Tibial nerve (tissue), 4 donors: ENCODE measurements around the gene PLD3. TPM values are rescaled to one million over a fixed set of nuclear protein-coding genes. Genes with fewer than 3 reads are reported as not detected.
A peak's percentile ranks its signal among the peaks of the same experiment; 100 is the strongest.

Experiments
- DNase-seq, 2 donors: peaks; one replicate each; pipeline ENCODE4 v3.0.0-alpha.2; 2019; ENCODE audit warnings: low spot score in 2 of 2
- H3K27ac ChIP-seq, 4 donors: fragments of 200-600 bp; sonication (generic) in 3 of 4; one replicate each; pipeline ENCODE4 v1.5.1; 2017 to 2019; ENCODE audit warnings: mild to moderate bottlenecking in 1 of 4
- H3K27me3 ChIP-seq, 2 donors: fragments of 200-600 bp; sonication (generic) in 1 of 2; one replicate each; pipeline versions ENCODE4 v1.5.1 to v1.6.0; 2017 to 2019
- H3K36me3 ChIP-seq, 3 donors: fragments of 200-600 bp; sonication (generic); one replicate each; pipeline ENCODE4 v1.5.1; 2018 to 2019
- H3K4me1 ChIP-seq, 4 donors: fragments of 200-600 bp; sonication (generic) in 3 of 4; one replicate each; pipeline ENCODE4 v1.5.1; 2017 to 2019
- H3K4me3 ChIP-seq, 4 donors: fragments of 200-600 bp; sonication (generic) in 3 of 4; one replicate each; pipeline ENCODE4 v1.5.1; 2017 to 2019; ENCODE audit warnings: mild to moderate bottlenecking in 1 of 4, moderate library complexity in 1 of 4
- H3K9me3 ChIP-seq, 4 donors: fragments of 200-600 bp; sonication (generic) in 3 of 4; one replicate each; pipeline ENCODE4 v1.5.1; 2017 to 2019
- EP300 ChIP-seq, 2 donors: sonication (generic); formaldehyde crosslinking; IDR thresholded peaks; one replicate each; pipeline ENCODE4 v1.6.1; 2017; ENCODE audit warnings: antibody characterized with exemption in 2 of 2, mild to moderate bottlenecking in 1 of 2
- POLR2A ChIP-seq, 2 donors: fragments of 450-650 bp; IDR thresholded peaks; one replicate each; pipeline ENCODE4 v1.6.1; 2017; ENCODE audit warnings: antibody characterized with exemption in 2 of 2, mild to moderate bottlenecking in 2 of 2, moderate library complexity in 2 of 2
- WGBS, 2 donors: methylation state at CpG; one replicate each; pipeline ENCODE4 v1.1.5; 2018; 5-methylcytosine and 5-hydroxymethylcytosine counted together
- total RNA-seq, 4 donors: library from RNA; depleted of rRNA; stranded (reverse); fragments of >200 nt; gene quantifications; one replicate each; pipeline ENCODE4 v1.1.0, GENCODE V29; 2016
- TF ChIP-seq, protein P1 (sequence below), 5 experiments: fragments of 200-600 bp in 3 of 5; fragments of 450-650 bp in 2 of 5; sonication (generic) in 3 of 5; IDR thresholded peaks; one replicate each; pipeline ENCODE4 v1.5.1; 2016 to 2019; ENCODE audit warnings: antibody characterized with exemption in 5 of 5, mild to moderate bottlenecking in 3 of 5, moderate library complexity in 2 of 5

Gene PLD3
- total RNA-seq, 4 donors from 2014 or later: 259 to 352 (median 281) TPM

DNA sequence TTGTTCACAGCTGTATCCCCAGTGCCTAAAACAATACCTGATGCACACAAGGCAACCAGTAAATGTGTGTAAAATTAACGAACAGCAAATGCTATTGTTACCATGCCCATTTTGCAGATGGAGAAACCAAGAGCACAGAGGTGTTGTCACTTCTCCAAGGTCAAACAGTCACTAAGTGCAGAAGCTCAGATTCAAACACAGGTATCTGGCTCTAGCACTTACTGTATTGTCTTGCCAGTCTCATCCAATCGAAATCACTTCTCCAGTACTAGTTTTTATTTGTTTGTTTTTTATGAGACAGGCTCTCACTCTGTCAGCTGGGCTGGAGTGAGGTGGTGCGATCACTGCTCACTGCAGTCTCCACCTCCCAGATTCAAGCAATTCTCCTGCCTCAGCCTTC, 13.7 kb downstream of the PLD3 start:
- 88 to 90% methylated on average over 3 of the region's 3 CpGs for WGBS, 2 donors
- Histone ChIP-seq H3K27ac (no peak overlapping the region), H3K27me3 (no peaks in the 10 kb centered on the region), H3K4me1 (peaks cover 0 to 35% (median 4%) of the 10 kb centered on the region in 4 donors), H3K4me3 (no peak overlapping the region), H3K9me3 (no peaks in the 10 kb centered on the region), H3K36me3 (peaks cover 0 to 23% (median 0%) of the 10 kb centered on the region in 3 donors)
- DNase-seq: no peak
- TF ChIP-seq EP300 (IDR thresholded peaks at IDR 0.05) (no peak), POLR2A (IDR thresholded peaks at IDR 0.05) (no peak)

DNA sequence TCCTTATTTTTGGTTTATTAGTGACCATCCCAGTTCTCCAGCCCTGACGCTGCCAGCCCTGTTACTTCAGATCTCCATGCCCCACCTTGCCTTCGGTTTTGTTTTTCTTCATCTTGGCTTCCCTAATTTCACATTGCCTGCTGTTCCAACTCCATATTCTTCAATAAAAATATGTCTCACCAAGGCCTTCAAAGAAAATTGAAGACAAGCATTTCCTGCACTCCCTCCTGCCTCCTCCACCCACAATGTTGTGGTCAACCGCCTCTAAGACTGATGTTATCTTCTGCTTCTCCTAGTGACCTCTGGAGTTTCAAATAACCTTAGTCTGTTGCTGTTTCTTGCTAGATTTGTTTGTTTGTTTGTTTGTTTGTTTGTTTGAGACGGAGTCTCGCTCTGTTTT, 14.6 kb downstream of the PLD3 start:
- TF ChIP-seq POLR2A (IDR thresholded peaks at IDR 0.05): no peak
- TF ChIP-seq, protein P1, sequence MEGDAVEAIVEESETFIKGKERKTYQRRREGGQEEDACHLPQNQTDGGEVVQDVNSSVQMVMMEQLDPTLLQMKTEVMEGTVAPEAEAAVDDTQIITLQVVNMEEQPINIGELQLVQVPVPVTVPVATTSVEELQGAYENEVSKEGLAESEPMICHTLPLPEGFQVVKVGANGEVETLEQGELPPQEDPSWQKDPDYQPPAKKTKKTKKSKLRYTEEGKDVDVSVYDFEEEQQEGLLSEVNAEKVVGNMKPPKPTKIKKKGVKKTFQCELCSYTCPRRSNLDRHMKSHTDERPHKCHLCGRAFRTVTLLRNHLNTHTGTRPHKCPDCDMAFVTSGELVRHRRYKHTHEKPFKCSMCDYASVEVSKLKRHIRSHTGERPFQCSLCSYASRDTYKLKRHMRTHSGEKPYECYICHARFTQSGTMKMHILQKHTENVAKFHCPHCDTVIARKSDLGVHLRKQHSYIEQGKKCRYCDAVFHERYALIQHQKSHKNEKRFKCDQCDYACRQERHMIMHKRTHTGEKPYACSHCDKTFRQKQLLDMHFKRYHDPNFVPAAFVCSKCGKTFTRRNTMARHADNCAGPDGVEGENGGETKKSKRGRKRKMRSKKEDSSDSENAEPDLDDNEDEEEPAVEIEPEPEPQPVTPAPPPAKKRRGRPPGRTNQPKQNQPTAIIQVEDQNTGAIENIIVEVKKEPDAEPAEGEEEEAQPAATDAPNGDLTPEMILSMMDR (IDR thresholded peaks at IDR 0.05): no peak
- no peaks in the 10 kb centered on the region for H3K9me3 ChIP-seq
- H3K27me3 ChIP-seq: no peaks in the 10 kb centered on the region
- H3K4me3 ChIP-seq: no peak overlapping the region
- peaks cover 0 to 33% (median 4%) of the 10 kb centered on the region in 4 donors for H3K4me1 ChIP-seq
- DNase-seq: no peak
- peaks cover 0 to 32% (median 0%) of the 10 kb centered on the region in 3 donors for H3K36me3 ChIP-seq
- H3K27ac ChIP-seq: no peak overlapping the region
- 80 to 82% methylated on average over 5 of the region's 5 CpGs for WGBS, 2 donors

DNA sequence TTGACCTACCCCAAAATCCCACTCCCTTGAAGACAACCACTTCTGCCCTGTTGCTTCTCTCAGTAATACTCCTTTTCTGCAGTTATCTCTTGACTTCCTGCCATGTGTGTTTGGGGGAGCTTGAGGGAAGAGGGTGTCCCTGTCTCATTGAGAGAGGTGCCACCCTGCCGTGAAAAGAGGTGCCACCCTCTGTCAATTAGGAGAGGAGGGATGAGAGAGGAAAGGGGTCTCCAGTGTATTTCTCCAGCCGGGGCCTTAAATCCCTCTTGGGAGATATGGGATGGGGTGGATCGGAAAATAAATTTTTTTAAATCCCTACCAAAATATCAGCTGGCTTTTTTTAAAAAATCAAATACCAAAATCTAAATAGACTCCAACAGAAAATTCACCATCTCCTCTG, 16.5 kb downstream of the PLD3 start:
- no peak for DNase-seq
- H3K4me3 ChIP-seq: peak overlapping the region in 2 of 4 donors; percentile 37 to 49
- H3K27ac ChIP-seq: peak overlapping the region in 1 of 4 donors; percentile 69
- peaks cover 0 to 24% (median 4%) of the 10 kb centered on the region in 4 donors for H3K4me1 ChIP-seq
- WGBS, 2 donors: 51 to 57% methylated on average over 3 of the region's 3 CpGs
- TF ChIP-seq EP300 (IDR thresholded peaks at IDR 0.05) (no peak), POLR2A (IDR thresholded peaks at IDR 0.05) (no peak)
- TF ChIP-seq, protein P1 (IDR thresholded peaks at IDR 0.05): no peak
- H3K9me3 ChIP-seq: no peaks in the 10 kb centered on the region
- H3K36me3 ChIP-seq: peaks cover 0 to 37% (median 0%) of the 10 kb centered on the region in 3 donors
- H3K27me3 ChIP-seq: no peaks in the 10 kb centered on the region

DNA sequence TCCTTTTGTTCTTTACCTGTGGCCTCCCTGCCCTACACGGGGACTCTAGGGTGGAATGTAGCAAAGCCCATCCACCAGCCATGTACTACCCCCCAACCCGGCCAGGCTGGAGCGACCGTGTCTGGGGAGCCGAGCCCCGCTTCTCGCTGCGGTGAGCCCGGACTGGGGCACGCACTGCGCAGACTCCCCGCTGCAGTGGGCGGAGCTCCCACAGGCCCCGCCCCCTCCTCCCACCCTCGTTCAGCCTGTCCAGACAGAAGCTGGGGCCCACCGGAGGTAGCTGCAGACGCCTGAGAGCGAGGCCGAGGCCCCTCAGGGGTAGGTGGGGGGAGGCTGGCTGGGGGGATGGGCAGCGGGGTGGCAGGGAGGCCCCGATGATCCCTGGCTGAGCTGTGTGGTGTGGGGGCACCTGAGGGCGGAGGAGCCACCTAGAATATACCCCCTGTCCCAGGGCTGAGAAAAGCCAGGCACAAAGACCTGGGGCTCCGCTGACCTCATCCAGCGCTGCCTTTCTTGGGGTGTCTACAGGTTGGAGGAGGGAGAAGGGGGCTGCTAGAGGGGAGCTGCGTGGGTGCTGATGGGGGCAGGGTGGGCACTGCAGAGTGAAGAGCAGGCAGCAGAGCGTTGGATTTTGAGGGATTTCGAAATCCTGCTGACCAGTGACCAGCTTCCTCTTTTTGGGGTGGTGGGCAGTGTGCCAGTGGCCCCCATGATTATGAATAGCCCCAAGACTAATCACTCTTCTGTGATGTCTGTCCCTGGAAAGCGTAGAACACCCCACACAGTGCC, 17.3 kb downstream of the PLD3 start:
- 9 to 24% methylated on average over 21 to 23 of the region's 28 CpGs for WGBS, 2 donors
- no peaks in the 10 kb centered on the region for H3K9me3 ChIP-seq
- peak; percentile 44 to 56 for DNase-seq
- peak overlapping the region in 3 of 4 donors; percentile 23 to 69 (median 47) for H3K27ac ChIP-seq
- H3K4me1 ChIP-seq: peaks cover 0 to 24% (median 4%) of the 10 kb centered on the region in 4 donors
- H3K27me3 ChIP-seq: no peaks in the 10 kb centered on the region
- peaks cover 0 to 45% (median 0%) of the 10 kb centered on the region in 3 donors for H3K36me3 ChIP-seq
- peak overlapping the region; percentile 20 to 49 (median 38) for H3K4me3 ChIP-seq
- TF ChIP-seq POLR2A (IDR thresholded peaks at IDR 0.05) (no peak), EP300 (IDR thresholded peaks at IDR 0.05) (no peak)

DNA sequence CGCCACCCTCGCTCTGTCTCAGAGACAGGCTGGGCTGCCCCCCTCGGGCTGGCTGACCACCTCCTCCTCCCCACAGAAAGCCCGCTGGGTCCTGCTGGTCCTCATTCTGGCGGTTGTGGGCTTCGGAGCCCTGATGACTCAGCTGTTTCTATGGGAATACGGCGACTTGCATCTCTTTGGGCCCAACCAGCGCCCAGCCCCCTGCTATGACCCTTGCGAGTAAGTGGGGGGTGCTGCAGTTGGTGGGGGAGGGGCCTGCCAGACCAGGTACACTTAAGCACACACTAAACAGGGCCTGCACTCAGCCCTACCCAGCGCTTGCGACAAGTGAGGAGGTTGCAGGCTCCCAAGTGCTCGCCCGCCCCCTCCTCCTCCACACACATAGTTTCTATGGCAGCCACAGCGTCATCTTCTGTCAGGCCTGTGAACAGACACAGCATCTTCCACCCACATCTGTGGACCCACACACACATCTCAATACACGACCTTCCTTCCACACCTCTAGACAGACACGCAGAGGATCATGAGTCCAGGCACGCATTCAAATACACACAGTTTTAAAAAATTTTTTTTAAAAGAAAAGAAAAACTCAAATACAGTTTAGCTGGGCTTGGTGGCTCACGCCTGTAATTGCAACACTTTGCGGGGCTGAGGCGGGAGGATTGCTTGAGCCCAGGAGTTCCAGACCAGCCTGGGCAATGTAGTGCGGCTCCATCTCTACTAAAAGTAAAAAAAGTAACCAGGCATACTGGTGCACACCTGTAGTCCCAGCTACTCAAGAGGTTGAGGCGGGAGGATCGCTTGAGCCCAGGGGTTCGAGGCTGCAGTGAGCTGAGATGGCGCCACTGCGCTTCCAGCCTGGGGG, 18.4 kb downstream of the PLD3 start:
- Histone ChIP-seq H3K36me3 (peaks cover 0 to 56% (median 0%) of the 10 kb centered on the region in 3 donors), H3K27ac (peak overlapping the region in 2 of 4 donors; percentile 47 to 69), H3K27me3 (no peaks in the 10 kb centered on the region), H3K4me1 (peaks cover 0 to 24% (median 4%) of the 10 kb centered on the region in 4 donors), H3K9me3 (no peaks in the 10 kb centered on the region), H3K4me3 (peak overlapping the region in 1 of 4 donors; percentile 49)
- no peak for TF ChIP-seq POLR2A (IDR thresholded peaks at IDR 0.05)
- TF ChIP-seq, protein P1 (IDR thresholded peaks at IDR 0.05): no peak
- no peak for TF ChIP-seq EP300 (IDR thresholded peaks at IDR 0.05)
- WGBS, 2 donors: 78% methylated on average over 26 to 27 of the region's 27 CpGs
- DNase-seq: no peak
